Testis (tissue), 2 donors: ENCODE results near the gene COL13A1.

Experiments
- POLR2A ChIP-seq: fragments of 450-650 bp; IDR thresholded peaks from one replicate; pipeline ENCODE4 v1.6.1; 2017; ENCODE audit warnings: antibody characterized with exemption, mild to moderate bottlenecking, moderate library complexity
- TF ChIP-seq, protein P1 (sequence below), 3 experiments: fragments of 450-650 bp in 2 of 3; fragments of 200-600 bp in 1 of 3; sonication (generic) in 1 of 3; IDR thresholded peaks; one replicate each; pipeline ENCODE4 v1.5.1; 2016 to 2019; ENCODE audit warnings: antibody characterized with exemption in 3 of 3, mild to moderate bottlenecking in 2 of 3, moderate library complexity in 1 of 3

DNA sequence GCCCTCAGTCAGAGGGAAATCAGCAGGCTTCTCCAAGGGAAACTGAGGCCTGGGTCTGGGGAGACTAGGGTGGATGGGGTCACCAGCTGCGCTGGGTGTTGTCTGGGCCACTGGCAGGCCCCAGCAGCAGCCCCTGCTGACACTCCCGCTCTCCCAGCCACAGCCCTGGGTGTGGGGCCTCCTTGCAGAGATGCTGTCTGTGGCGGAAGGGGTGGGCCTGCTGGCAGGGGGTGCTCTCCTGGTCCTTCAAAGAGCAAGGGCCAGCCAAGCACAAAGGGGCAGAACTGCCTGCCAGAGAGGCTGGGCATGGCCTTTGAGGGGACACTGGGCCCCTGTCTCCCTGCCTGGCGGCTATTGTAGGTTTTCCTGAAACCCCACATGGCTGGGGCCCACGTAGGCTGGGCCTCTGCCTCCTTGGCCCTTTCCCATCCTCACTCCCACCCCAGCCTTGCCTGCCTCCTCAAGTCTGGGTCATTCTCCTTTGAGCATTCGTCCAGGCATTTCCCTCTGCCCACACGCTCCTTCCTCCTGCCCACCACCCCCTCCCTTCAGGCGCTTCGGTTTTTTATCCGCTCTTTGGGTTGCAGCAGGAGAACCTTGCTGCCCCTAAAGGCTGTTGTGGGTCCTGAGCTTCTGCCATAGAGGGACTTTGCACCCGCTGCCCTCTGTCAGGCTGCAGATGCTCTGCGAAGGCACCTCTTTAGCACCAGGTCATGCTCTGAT lies 9.1 kb downstream of the COL13A1 start:
- TF ChIP-seq, protein P1, sequence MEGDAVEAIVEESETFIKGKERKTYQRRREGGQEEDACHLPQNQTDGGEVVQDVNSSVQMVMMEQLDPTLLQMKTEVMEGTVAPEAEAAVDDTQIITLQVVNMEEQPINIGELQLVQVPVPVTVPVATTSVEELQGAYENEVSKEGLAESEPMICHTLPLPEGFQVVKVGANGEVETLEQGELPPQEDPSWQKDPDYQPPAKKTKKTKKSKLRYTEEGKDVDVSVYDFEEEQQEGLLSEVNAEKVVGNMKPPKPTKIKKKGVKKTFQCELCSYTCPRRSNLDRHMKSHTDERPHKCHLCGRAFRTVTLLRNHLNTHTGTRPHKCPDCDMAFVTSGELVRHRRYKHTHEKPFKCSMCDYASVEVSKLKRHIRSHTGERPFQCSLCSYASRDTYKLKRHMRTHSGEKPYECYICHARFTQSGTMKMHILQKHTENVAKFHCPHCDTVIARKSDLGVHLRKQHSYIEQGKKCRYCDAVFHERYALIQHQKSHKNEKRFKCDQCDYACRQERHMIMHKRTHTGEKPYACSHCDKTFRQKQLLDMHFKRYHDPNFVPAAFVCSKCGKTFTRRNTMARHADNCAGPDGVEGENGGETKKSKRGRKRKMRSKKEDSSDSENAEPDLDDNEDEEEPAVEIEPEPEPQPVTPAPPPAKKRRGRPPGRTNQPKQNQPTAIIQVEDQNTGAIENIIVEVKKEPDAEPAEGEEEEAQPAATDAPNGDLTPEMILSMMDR (IDR thresholded peaks at IDR 0.05), result no peak
- TF ChIP-seq POLR2A, result no peak
